Endothelial cell (in vitro differentiated cells): Measurements from ENCODE around the gene FKBP5. TPM values are rescaled to one million over a fixed set of nuclear protein-coding genes. Genes with fewer than 3 reads are reported as not detected.

Experiments used
- DNase-seq: peaks from one replicate; pipeline ENCODE4 v3.0.0; 2021; ENCODE audit warnings: low spot score
- H3K27ac Mint-ChIP-seq: one replicate; pipeline ENCODE4 v1.8.0; 2021; ENCODE audit warnings: mixed read lengths, inconsistent platforms; ENCODE audit not compliant: unreplicated experiment
- H3K27me3 Mint-ChIP-seq: one replicate; pipeline ENCODE4 v1.8.0; 2021; ENCODE audit warnings: mild to moderate bottlenecking, moderate library complexity, mixed read lengths, inconsistent platforms; ENCODE audit not compliant: unreplicated experiment
- H3K36me3 Mint-ChIP-seq: one replicate; pipeline ENCODE4 v1.8.0; 2021; ENCODE audit warnings: mild to moderate bottlenecking, low read depth, mixed read lengths, inconsistent platforms; ENCODE audit not compliant: unreplicated experiment
- H3K4me1 Mint-ChIP-seq: one replicate; pipeline ENCODE4 v1.8.0; 2021; ENCODE audit warnings: mild to moderate bottlenecking, mixed read lengths, inconsistent platforms; ENCODE audit not compliant: unreplicated experiment
- H3K4me3 Mint-ChIP-seq: one replicate; pipeline ENCODE4 v1.8.0; 2021; ENCODE audit warnings: mild to moderate bottlenecking, mixed read lengths, inconsistent platforms; ENCODE audit not compliant: unreplicated experiment
- H3K9me3 Mint-ChIP-seq: one replicate; pipeline ENCODE4 v1.8.0; 2021; ENCODE audit warnings: mixed read lengths, inconsistent platforms; ENCODE audit not compliant: unreplicated experiment
- total RNA-seq: library from RNA; stranded (reverse); fragmentation: NEBNext Ultra II Directional; extraction: Animal tissue kit (Norgen Biotek cat#: 25700); gene quantifications from one replicate; pipeline ENCODE4 v1.2.1, GENCODE V29; 2021; ENCODE audit not compliant: unreplicated experiment
- TF ChIP-seq, protein P1 (sequence below): fragments of 200-600 bp; sonication (generic); IDR thresholded peaks from one replicate; pipeline ENCODE4 v1.5.0; 2021; ENCODE audit warnings: antibody characterized with exemption; ENCODE audit not compliant: unreplicated experiment

The FKBP5 gene
- total RNA-seq, 1 donor from 2014 or later, result 7.2 TPM

DNA sequence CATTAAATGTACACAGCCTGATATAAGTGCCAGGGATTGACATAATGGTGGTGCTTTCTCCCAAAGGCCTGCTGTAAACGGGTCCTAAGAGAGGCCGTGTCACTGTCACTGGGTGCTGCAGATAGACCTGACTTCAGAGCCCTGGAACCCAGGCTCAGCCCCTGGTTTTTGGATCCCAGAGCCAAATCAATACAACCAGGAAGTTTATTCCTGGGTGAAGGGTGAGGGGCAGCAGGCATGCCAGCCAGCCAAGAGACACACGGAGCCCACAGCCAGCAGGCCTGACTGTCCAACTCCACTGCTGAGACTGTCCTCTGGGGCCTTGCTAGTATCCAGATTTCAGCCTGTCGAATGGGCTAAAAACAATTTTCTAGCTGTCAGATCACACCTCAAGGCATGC lies 35.3 kb upstream of the FKBP5 start:
- H3K4me3 Mint-ChIP-seq, result no peak overlapping the region
- no peak overlapping the region for H3K27ac Mint-ChIP-seq
- no peaks in the 10 kb centered on the region for H3K9me3 Mint-ChIP-seq
- TF ChIP-seq, protein P1, sequence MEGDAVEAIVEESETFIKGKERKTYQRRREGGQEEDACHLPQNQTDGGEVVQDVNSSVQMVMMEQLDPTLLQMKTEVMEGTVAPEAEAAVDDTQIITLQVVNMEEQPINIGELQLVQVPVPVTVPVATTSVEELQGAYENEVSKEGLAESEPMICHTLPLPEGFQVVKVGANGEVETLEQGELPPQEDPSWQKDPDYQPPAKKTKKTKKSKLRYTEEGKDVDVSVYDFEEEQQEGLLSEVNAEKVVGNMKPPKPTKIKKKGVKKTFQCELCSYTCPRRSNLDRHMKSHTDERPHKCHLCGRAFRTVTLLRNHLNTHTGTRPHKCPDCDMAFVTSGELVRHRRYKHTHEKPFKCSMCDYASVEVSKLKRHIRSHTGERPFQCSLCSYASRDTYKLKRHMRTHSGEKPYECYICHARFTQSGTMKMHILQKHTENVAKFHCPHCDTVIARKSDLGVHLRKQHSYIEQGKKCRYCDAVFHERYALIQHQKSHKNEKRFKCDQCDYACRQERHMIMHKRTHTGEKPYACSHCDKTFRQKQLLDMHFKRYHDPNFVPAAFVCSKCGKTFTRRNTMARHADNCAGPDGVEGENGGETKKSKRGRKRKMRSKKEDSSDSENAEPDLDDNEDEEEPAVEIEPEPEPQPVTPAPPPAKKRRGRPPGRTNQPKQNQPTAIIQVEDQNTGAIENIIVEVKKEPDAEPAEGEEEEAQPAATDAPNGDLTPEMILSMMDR, result no peak
- H3K4me1 Mint-ChIP-seq, result peaks cover 45% of the 10 kb centered on the region
- H3K36me3 Mint-ChIP-seq, result no peaks in the 10 kb centered on the region
- H3K27me3 Mint-ChIP-seq, result peaks cover 18% of the 10 kb centered on the region
- no peak for DNase-seq

DNA sequence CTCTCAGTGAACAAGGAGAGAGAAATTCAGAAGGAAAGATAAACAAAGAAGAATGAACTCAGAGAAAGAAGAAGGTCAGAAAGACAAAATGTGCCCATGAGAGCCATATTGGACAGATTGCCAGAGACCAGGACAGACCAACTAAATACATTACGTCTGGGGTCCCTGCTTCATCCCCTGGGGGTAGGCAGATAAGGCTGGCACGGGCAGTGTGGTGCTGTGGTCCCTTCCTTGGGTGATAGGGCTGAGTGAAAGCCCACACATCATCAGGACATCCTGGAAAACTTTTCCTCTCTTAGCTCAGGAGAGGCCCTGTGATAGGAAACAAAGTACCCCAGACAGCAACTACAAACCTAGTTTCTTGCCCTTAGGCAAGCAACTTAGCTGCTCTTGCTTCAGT lies 34.9 kb upstream of the FKBP5 start:
- Mint-ChIP-seq H3K27ac (peak overlapping the region; percentile 0), H3K27me3 (peaks cover 18% of the 10 kb centered on the region), H3K4me1 (peaks cover 50% of the 10 kb centered on the region), H3K36me3 (no peaks in the 10 kb centered on the region), H3K4me3 (no peak overlapping the region), H3K9me3 (no peaks in the 10 kb centered on the region)
- TF ChIP-seq, protein P1, result no peak
- no peak for DNase-seq

DNA sequence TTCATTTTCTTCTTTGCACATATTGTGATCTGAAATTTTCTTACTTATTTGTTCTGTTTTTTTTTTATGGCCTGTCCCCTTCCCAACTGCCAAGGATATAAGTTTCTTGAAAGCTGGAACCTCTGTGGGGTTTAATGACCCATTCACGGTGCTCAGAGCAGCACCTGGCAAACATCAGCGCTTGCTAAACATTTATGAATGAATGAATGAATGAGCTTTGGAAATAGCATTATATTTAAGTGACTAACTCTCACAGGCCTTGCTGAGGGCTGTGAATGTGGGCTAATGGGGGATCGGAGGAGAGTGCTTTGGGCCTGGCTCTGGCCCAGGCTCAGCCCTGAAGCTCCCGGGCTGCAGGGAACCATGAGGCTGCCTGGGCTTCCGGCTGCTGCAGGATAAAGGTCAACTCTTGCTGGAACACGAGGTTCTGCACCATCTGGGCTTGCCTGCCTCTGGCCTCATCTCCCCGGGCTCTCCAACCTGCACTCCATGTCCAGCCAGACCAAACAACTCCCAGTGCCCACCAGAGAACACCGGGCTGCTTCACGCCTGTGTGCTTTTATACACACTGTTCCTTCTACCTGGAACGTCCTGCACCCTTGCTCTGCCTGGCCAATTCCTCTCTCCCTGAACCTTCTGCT lies 33.5 kb upstream of the FKBP5 start:
- TF ChIP-seq, protein P1, result no peak
- DNase-seq, result no peak
- H3K4me1 Mint-ChIP-seq, result peaks cover 57% of the 10 kb centered on the region
- no peak overlapping the region for H3K4me3 Mint-ChIP-seq
- H3K9me3 Mint-ChIP-seq, result no peaks in the 10 kb centered on the region
- H3K36me3 Mint-ChIP-seq, result no peaks in the 10 kb centered on the region
- H3K27me3 Mint-ChIP-seq, result peaks cover 16% of the 10 kb centered on the region
- H3K27ac Mint-ChIP-seq, result no peak overlapping the region

DNA sequence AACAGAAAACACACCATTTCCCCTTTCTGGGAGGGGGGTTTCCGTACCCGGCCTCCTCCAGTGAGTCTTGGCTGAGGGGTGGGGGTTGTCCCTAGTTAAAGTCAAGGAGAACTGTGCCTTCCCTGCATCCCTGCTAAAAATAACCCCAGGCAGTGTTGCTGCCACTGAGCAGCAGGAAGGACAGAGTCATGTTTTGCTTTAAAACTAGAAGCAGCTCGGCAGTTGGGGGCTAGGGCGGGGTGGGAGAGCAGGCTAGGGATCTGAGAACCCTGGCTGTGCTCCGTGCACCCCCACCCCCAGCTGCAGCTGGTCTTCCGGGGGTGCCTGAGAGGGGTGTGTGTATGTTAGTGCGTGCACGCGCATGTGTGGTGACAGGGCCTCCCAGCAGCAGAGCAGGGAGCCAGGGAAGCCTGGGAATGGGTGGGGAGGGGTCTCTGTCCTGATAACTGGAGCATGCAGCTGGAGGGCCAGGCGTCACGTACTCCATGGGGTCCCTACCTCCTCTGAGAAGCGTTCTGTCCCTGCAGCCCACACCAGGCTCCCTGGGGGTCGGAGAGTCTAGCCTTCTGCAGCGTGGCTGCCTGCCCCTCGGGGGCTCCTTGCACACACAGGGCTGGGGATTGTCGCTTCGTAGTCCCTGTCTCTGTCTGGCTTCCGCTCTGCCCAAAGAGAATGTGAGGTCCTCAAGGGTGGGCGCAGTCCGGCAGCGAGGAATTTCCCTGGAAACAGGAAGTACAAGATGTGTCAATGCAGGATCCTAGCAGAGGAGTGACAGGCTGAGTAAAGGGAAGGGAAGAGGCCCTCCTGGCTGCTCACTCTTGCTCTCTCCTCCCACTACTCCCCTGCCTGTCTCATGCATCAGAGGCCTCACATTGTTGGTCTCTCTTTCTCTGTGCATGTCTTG lies 31.4 kb upstream of the FKBP5 start:
- TF ChIP-seq, protein P1, result no peak
- no peaks in the 10 kb centered on the region for H3K9me3 Mint-ChIP-seq
- H3K27ac Mint-ChIP-seq, result peak overlapping the region; percentile 75
- peak overlapping the region; percentile 51 for H3K4me3 Mint-ChIP-seq
- peaks cover 8% of the 10 kb centered on the region for H3K27me3 Mint-ChIP-seq
- peaks cover 64% of the 10 kb centered on the region for H3K4me1 Mint-ChIP-seq
- H3K36me3 Mint-ChIP-seq, result no peaks in the 10 kb centered on the region
- peak; percentile 48 for DNase-seq

DNA sequence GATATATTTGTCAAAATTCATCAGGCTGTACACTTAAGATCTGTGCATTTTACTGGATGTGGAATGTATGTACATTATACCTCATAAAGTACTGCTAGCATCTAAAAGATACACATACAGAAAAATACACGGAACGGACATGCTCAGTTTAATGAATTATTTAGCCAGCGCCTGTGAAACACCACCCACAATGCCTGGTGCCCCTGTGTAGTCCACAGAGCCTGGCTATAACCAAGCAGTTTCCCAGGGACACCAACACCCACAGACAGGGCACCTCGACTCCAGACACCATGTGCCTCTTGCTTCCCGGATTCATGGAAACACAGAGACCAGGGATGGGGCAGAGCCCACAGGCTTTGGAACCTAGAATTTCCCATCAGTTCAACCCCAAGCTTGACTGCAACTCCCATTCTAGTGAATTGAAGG lies 30.7 kb upstream of the FKBP5 start:
- H3K27me3 Mint-ChIP-seq, result peaks cover 8% of the 10 kb centered on the region
- H3K27ac Mint-ChIP-seq, result peak overlapping the region; percentile 79
- H3K36me3 Mint-ChIP-seq, result no peaks in the 10 kb centered on the region
- H3K4me1 Mint-ChIP-seq, result peaks cover 64% of the 10 kb centered on the region
- TF ChIP-seq, protein P1, result no peak
- no peaks in the 10 kb centered on the region for H3K9me3 Mint-ChIP-seq
- H3K4me3 Mint-ChIP-seq, result peak overlapping the region; percentile 79
- DNase-seq, result no peak
